NCI-H446 treated with DMSO at 0.1 percent for 48 hours (cell line): ENCODE data around the gene PCDHA10.

Source experiments
- DNase-seq: peaks from one replicate; lab custom pipeline; 2025; lab: John Stamatoyannopoulos, UW

The PCDHA10 gene

DNA sequence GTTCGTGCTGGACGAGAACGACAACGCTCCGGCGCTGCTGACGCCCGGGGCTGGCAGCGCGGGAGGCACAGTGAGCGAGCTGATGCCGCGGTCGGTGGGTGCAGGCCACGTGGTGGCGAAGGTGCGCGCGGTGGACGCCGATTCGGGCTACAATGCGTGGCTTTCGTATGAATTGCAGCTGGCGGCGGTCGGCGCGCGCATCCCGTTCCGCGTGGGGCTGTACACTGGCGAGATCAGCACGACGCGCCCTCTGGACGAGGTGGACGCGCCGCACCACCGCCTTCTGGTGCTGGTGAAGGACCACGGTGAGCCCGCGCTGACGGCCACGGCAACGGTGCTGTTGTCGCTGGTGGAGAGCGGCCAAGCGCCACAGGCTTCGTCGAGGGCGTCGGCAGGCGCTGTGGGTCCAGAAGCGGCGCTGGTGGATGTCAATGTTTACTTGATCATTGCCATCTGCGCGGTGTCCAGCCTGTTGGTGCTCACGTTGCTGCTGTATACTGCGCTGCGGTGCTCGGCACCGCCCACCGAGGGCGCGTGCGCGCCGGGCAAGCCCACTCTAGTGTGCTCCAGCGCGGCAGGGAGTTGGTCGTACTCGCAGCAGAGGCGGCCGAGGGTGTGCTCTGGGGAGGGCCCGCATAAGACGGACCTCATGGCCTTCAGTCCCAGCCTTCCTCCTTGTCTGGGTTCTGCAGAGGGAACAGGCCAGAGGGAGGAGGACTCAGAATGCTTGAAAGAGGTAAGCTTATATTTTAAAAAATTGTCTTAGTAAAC is 28.4 kb downstream of the PCDHA10 start:
- DNase-seq = no peak

DNA sequence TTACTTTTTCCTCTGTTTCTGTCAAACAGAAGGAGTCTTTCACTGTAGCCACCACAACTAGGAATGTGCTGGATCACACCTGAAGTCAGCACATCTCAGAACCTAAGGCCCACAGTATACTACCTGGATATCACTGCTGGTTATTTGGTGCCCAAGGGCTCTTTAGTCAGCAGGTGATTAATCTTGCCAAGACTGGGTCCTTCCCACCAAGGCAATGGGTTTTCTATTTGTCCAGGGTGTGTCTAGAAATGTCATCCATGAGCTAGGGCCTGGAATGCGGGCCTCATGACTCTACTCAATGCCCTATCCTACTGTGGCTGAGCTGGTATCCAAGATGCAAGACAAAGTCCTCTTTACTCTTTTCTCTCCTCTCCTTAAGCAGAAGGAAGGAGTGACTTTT is 60.6 kb downstream of the PCDHA10 start:
- DNase-seq = no peak
